NCI-H146 (cell line): Measurements from ENCODE around the gene ADAR.

Experiments
- DNase-seq: peaks from one replicate; lab custom pipeline; 2025; lab: John Stamatoyannopoulos, UW

Gene ADAR

GRCh38 chr1:154557248-154557938 is 50.6 kb downstream of the ADAR start:
- DNase-seq, result no peak

GRCh38 chr1:154556422-154556821 is 51.6 kb downstream of the ADAR start:
- DNase-seq, result no peak

GRCh38 chr1:154553056-154554030 is 54.6 kb downstream of the ADAR start:
- no peak for DNase-seq

GRCh38 chr1:154552036-154552435 is 56.0 kb downstream of the ADAR start:
- DNase-seq, result no peak

- no peak for DNase-seq
Observed at GRCh38 chr1:154551474-154551873, 56.5 kb downstream of the ADAR start.

GRCh38 chr1:154550657-154551056 is 57.3 kb downstream of the ADAR start:
- DNase-seq, result no peak

- DNase-seq, result no peak
Observed at GRCh38 chr1:154550070-154550469, 57.9 kb downstream of the ADAR start.

- DNase-seq, result no peak
Observed at GRCh38 chr1:154549202-154549770, 58.7 kb downstream of the ADAR start.

GRCh38 chr1:154548028-154548427 is 60.0 kb downstream of the ADAR start:
- no peak for DNase-seq

GRCh38 chr1:154547105-154547732 is 60.8 kb downstream of the ADAR start:
- no peak for DNase-seq

- DNase-seq, result peak; percentile 65
Observed at GRCh38 chr1:154546264-154547063, 61.5 kb downstream of the ADAR start.

GRCh38 chr1:154541231-154541630 is 66.8 kb downstream of the ADAR start:
- no peak for DNase-seq

GRCh38 chr1:154539486-154540483 is 68.2 kb downstream of the ADAR start:
- no peak for DNase-seq

GRCh38 chr1:154536570-154536969 is 71.4 kb downstream of the ADAR start:
- no peak for DNase-seq

GRCh38 chr1:154533952-154534844 is 73.8 kb downstream of the ADAR start:
- DNase-seq, result peak; percentile 63
